CD14-positive monocyte (primary cell): Measurements from ENCODE around the gene MED12L. TPM values are rescaled to one million over a fixed set of nuclear protein-coding genes. Genes with fewer than 3 reads are reported as not detected.

Source experiments
- DNase-seq, 3 donors: peaks; one replicate each; pipeline ENCODE4 v3.0.0-alpha.2; 2011 to 2022
- H2AFZ ChIP-seq: 2 replicates; pipeline ENCODE4 v1.6.0; 2012; ENCODE audit warnings: mild to moderate bottlenecking, low read depth, low read length, inconsistent platforms; ENCODE audit not compliant: insufficient read depth, poor library complexity, severe bottlenecking
- H3K27ac ChIP-seq, 2 donors: 1 replicate in 1 of 2; 2 replicates in 1 of 2; pipeline ENCODE4 v1.5.1; 2012 to 2013; ENCODE audit warnings: low read length in 2 of 2, control low read depth in 1 of 2, inconsistent platforms in 1 of 2, low read depth in 1 of 2, mild to moderate bottlenecking in 1 of 2
- H3K27me3 ChIP-seq, 2 donors: one replicate each; pipeline versions ENCODE4 v1.6.0 to v1.6.1; 2011 to 2013; ENCODE audit warnings: low read length in 2 of 2; ENCODE audit not compliant: control insufficient read depth in 2 of 2, insufficient read depth in 2 of 2
- H3K36me3 ChIP-seq, 2 donors: replicated peaks in 1 of 2; 1 replicate in 1 of 2; 2 replicates in 1 of 2; pipeline versions ENCODE4 v1.5.1 to v1.6.1; 2012 to 2013; ENCODE audit warnings: low read length in 2 of 2, control low read depth in 1 of 2, inconsistent platforms in 1 of 2, mild to moderate bottlenecking in 1 of 2; ENCODE audit not compliant: insufficient read depth in 2 of 2, control insufficient read depth in 1 of 2
- H3K4me1 ChIP-seq, 2 donors: 1 replicate in 1 of 2; 2 replicates in 1 of 2; pipeline versions ENCODE4 v1.5.1 to v1.6.1; 2012 to 2013; ENCODE audit warnings: low read length in 2 of 2, control low read depth in 1 of 2, inconsistent platforms in 1 of 2, mild to moderate bottlenecking in 1 of 2, moderate library complexity in 1 of 2; ENCODE audit not compliant: insufficient read depth in 2 of 2, control insufficient read depth in 1 of 2
- H3K4me2 ChIP-seq: replicated peaks from 2 replicates; pipeline ENCODE3; 2012; ENCODE audit warnings: low read length, moderate library complexity, mild to moderate bottlenecking; ENCODE audit not compliant: poor library complexity, severe bottlenecking; ENCODE audit errors: extremely low read depth
- H3K4me3 ChIP-seq, 3 experiments: fragments of 200-600 bp in 1 of 3; sonication (generic) in 1 of 3; replicated peaks in 1 of 3; 1 replicate in 2 of 3; 2 replicates in 1 of 3; pipeline ENCODE4 v1.5.1; 2011 to 2013; ENCODE audit warnings: low read length in 3 of 3, mild to moderate bottlenecking in 3 of 3, control low read depth in 2 of 3, low read depth in 2 of 3, inconsistent platforms in 1 of 3, moderate library complexity in 1 of 3
- H3K79me2 ChIP-seq: 2 replicates; pipeline ENCODE4 v1.6.0; 2012; ENCODE audit warnings: mild to moderate bottlenecking, control low read depth, inconsistent platforms, low read length, moderate library complexity; ENCODE audit not compliant: insufficient read depth
- H3K9ac ChIP-seq: 2 replicates; pipeline ENCODE4 v1.6.0; 2017; ENCODE audit warnings: low read length, mild to moderate bottlenecking; ENCODE audit not compliant: insufficient read depth, poor library complexity, severe bottlenecking
- H3K9me3 ChIP-seq, 2 donors: replicated peaks in 1 of 2; 1 replicate in 1 of 2; 2 replicates in 1 of 2; pipeline versions ENCODE4 v1.5.1 to v1.6.1; 2012 to 2013; ENCODE audit warnings: low read length in 2 of 2, control low read depth in 1 of 2; ENCODE audit not compliant: control insufficient read depth in 1 of 2, insufficient read depth in 1 of 2
- H4K20me1 ChIP-seq: 2 replicates; pipeline ENCODE4 v1.6.0; 2012; ENCODE audit warnings: mild to moderate bottlenecking, low read length, control low read depth, moderate library complexity; ENCODE audit not compliant: insufficient read depth
- H3K27ac Mint-ChIP-seq, 7 donors: one replicate each; pipeline ENCODE4 v1.8.0; 2020; ENCODE audit warnings: mild to moderate bottlenecking in 7 of 7, mixed read lengths in 7 of 7, moderate library complexity in 6 of 7, inconsistent platforms in 2 of 7
- H3K27me3 Mint-ChIP-seq, 3 donors: one replicate each; pipeline ENCODE4 v1.8.0; 2021 to 2022; ENCODE audit warnings: low read depth in 3 of 3, mild to moderate bottlenecking in 3 of 3, mixed read lengths in 3 of 3, moderate library complexity in 3 of 3, inconsistent platforms in 1 of 3
- H3K36me3 Mint-ChIP-seq, 2 donors: one replicate each; pipeline ENCODE4 v1.8.0; 2020; ENCODE audit warnings: mixed read lengths in 2 of 2, inconsistent platforms in 1 of 2, mild to moderate bottlenecking in 1 of 2
- H3K4me1 Mint-ChIP-seq: one replicate; pipeline ENCODE4 v1.8.0; 2020; ENCODE audit warnings: mild to moderate bottlenecking, mixed read lengths
- H3K4me3 Mint-ChIP-seq, 2 donors: one replicate each; pipeline ENCODE4 v1.8.0; 2020; ENCODE audit warnings: mild to moderate bottlenecking in 2 of 2, mixed read lengths in 2 of 2, moderate library complexity in 1 of 2
- H3K9me3 Mint-ChIP-seq, 7 donors: one replicate each; pipeline ENCODE4 v1.8.0; 2020 to 2022; ENCODE audit warnings: mixed read lengths in 7 of 7, mild to moderate bottlenecking in 6 of 7, moderate library complexity in 6 of 7, inconsistent platforms in 2 of 7
- WGBS: methylation state at CpG from one replicate; pipeline ENCODE4 v1.1.5; 2013; ENCODE audit warnings: missing lambda C conversion rate; ENCODE audit not compliant: insufficient coverage; 5-methylcytosine and 5-hydroxymethylcytosine counted together
- intact Hi-C, 2 donors: fragments of 100-400 bp; cut with micrococcal nuclease; formaldehyde crosslinking; loops; one replicate each; pipeline versions ENCODE4 v1.15.0 to v1.15.1; 2023
- polyA plus RNA-seq, 3 donors: library from polyadenylated mRNA; depleted of rRNA in 1 of 3; unstranded in 2 of 3; stranded (reverse) in 1 of 3; fragments of 300-500 nt in 2 of 3; fragments of >200 nt in 1 of 3; fragmentation: Illumina TruSeq in 2 of 3; gene quantifications; 1 replicate in 2 of 3; 2 replicates in 1 of 3; pipeline ENCODE4 v1.2.3, GENCODE V29; 2012 to 2021
- TF ChIP-seq, protein P1 (sequence below): fragments of 200-600 bp; IDR thresholded peaks from one replicate; pipeline ENCODE4 v1.8.0; 2022; ENCODE audit warnings: antibody characterized with exemption, mild to moderate bottlenecking

MED12L gene
- polyA plus RNA-seq, 3 donors = 0.12 to 0.29 TPM; not detected in 1

DNA sequence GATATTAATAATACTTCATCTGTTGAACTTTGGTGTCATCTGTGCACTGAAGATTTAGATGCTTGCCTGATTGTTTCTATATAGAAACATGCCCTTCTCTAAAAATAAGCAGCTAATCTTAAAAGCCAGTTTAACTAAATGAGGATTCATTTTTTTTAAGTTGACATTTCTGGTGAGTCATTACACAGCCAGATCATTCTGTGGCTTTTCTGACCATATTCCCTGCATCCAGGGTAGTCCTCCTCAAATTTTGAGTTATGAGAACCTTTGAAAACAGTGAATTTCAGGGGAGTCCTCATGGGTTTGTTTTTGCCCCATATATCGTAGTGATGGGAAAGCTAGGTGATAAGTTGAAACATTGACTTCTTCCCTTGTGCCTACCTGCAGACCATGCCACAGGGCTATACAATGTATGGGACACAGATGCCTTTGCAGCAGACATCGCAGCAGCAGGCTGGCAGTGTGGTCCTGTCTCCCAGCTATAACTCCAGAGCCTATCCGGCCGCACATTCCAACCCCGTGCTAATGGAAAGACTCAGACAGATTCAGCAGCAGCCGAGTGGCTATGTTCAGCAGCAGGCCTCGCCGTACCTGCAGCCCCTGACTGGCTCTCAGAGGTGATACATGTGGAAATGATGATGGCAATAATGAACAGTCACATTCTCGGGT lies 325.6 kb downstream of the MED12L start:
- no peaks in the 10 kb centered on the region for H4K20me1 ChIP-seq
- H3K4me2 ChIP-seq = no peak overlapping the region
- H3K4me1 Mint-ChIP-seq = peaks cover 2% of the 10 kb centered on the region
- H3K27ac ChIP-seq = no peak overlapping the region
- H3K4me3 Mint-ChIP-seq = no peak overlapping the region
- H3K27me3 Mint-ChIP-seq = peaks cover 0 to 3% (median 2%) of the 10 kb centered on the region in 3 donors
- intact Hi-C loops = no loop called here
- H3K9me3 ChIP-seq = peaks cover 0 to 4% of the 10 kb centered on the region in 2 donors
- H3K27ac Mint-ChIP-seq = no peak overlapping the region
- no peaks in the 10 kb centered on the region for H3K79me2 ChIP-seq
- TF ChIP-seq, protein P1, sequence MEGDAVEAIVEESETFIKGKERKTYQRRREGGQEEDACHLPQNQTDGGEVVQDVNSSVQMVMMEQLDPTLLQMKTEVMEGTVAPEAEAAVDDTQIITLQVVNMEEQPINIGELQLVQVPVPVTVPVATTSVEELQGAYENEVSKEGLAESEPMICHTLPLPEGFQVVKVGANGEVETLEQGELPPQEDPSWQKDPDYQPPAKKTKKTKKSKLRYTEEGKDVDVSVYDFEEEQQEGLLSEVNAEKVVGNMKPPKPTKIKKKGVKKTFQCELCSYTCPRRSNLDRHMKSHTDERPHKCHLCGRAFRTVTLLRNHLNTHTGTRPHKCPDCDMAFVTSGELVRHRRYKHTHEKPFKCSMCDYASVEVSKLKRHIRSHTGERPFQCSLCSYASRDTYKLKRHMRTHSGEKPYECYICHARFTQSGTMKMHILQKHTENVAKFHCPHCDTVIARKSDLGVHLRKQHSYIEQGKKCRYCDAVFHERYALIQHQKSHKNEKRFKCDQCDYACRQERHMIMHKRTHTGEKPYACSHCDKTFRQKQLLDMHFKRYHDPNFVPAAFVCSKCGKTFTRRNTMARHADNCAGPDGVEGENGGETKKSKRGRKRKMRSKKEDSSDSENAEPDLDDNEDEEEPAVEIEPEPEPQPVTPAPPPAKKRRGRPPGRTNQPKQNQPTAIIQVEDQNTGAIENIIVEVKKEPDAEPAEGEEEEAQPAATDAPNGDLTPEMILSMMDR = no peak
- 97% methylated on average over 7 of the region's 9 CpGs for WGBS
- H3K9me3 Mint-ChIP-seq = peaks cover 0 to 8% (median 2%) of the 10 kb centered on the region in 7 donors
- DNase-seq = no peak
- H3K4me1 ChIP-seq = no peaks in the 10 kb centered on the region
- H3K27me3 ChIP-seq = no peaks in the 10 kb centered on the region
- no peak overlapping the region for H3K9ac ChIP-seq
- no peak overlapping the region for H2AFZ ChIP-seq
- no peak overlapping the region for H3K4me3 ChIP-seq
- H3K36me3 ChIP-seq = no peaks in the 10 kb centered on the region
- no peaks in the 10 kb centered on the region for H3K36me3 Mint-ChIP-seq

DNA sequence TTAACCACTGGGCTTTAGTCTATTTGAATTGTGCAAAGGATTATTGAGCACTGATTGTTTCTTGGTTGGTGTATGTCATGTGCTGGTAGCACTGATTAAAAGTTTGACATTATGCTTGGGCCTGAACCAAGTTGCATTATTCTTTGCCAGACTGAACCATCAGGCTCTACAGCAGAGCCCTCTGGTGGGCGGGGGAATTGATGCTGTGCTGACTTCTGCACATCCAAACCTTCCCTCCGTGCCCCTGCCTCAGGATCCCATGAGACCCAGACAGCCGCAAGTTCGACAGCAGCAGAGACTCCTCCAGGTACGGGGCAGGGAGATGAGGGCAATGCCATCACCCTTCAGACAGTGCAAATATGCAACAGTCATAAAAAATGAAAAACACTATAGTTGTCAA lies 327.5 kb downstream of the MED12L start:
- WGBS = 100% methylated on average over 2 of the region's 5 CpGs

More for the DNA sequence above, 327.5 kb downstream of the MED12L start:
- H2AFZ ChIP-seq = no peak overlapping the region
- no peak for DNase-seq
- intact Hi-C loops = no loop called here
- Mint-ChIP-seq H3K27me3 (peaks cover 0 to 3% (median 2%) of the 10 kb centered on the region in 3 donors), H3K4me1 (no peaks in the 10 kb centered on the region), H3K4me3 (no peak overlapping the region), H3K27ac (no peak overlapping the region), H3K36me3 (no peaks in the 10 kb centered on the region), H3K9me3 (peaks cover 0 to 8% (median 0%) of the 10 kb centered on the region in 7 donors)
- TF ChIP-seq, protein P1 = no peak
- H3K4me1 ChIP-seq = no peaks in the 10 kb centered on the region
- H3K36me3 ChIP-seq = no peaks in the 10 kb centered on the region
- H3K9ac ChIP-seq = no peak overlapping the region
- no peaks in the 10 kb centered on the region for H3K79me2 ChIP-seq
- no peak overlapping the region for H3K4me3 ChIP-seq
- H3K27ac ChIP-seq = no peak overlapping the region
- H3K27me3 ChIP-seq = no peaks in the 10 kb centered on the region
- no peak overlapping the region for H3K4me2 ChIP-seq
- H3K9me3 ChIP-seq = peaks cover 0 to 4% of the 10 kb centered on the region in 2 donors
- H4K20me1 ChIP-seq = no peaks in the 10 kb centered on the region
